Measurements from ENCODE around the gene TMEM52. TPM values are rescaled to one million over a fixed set of nuclear protein-coding genes. Genes with fewer than 3 reads are reported as not detected.

TMEM52 gene
- total RNA-seq, 1 donor from 2014 or later, result not detected

- no peak for TF ChIP-seq CTCF (IDR thresholded peaks at IDR 0.05)
- DNase-seq (ENCODE audit: extremely low spot score, unreplicated experiment), result no peak
- H3K4me1 Mint-ChIP-seq (ENCODE audit: unreplicated experiment), result no peaks in the 10 kb centered on the region
- H3K27ac Mint-ChIP-seq (ENCODE audit: unreplicated experiment), result no peak overlapping the region
- H3K27me3 Mint-ChIP-seq (ENCODE audit: unreplicated experiment), result no peaks in the 10 kb centered on the region
- no peaks in the 10 kb centered on the region for H3K36me3 Mint-ChIP-seq (ENCODE audit: unreplicated experiment)
- H3K4me3 Mint-ChIP-seq (ENCODE audit: unreplicated experiment), result no peak overlapping the region
- no peaks in the 10 kb centered on the region for H3K9me3 Mint-ChIP-seq (ENCODE audit: unreplicated experiment)
Measured at GRCh38 chr1:1929639-1930545, 10.8 kb upstream of the TMEM52 start.

DNA sequence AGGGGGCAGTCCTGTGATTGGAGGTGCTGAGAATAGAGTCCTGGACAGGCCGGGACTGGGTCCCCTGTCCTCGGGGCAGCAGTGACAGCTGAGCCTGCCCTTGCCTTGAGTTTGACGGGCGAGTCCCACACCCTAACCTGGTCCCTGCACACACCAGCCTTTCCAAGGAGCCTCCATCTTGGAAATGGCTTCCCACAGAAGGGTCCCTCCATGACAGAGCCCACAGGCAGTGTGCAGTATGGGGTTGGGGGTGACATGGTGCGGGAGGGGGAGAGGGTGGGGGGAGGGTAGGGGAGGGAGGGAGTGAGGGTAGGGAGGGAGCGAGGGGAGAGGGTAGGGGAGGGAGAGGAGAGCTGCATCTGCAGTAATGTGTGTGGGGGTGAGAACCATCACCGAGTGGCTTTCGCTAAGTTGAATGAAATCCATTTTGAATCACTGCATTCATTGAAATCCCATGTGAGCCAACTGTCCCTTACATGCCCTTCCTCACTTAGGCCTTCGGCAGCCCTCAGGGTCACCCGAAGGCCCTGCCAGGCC, 10.1 kb upstream of the TMEM52 start:
- Mint-ChIP-seq H3K4me1 (ENCODE audit: unreplicated experiment) (no peaks in the 10 kb centered on the region), H3K4me3 (ENCODE audit: unreplicated experiment) (no peak overlapping the region), H3K36me3 (ENCODE audit: unreplicated experiment) (no peaks in the 10 kb centered on the region), H3K9me3 (ENCODE audit: unreplicated experiment) (no peaks in the 10 kb centered on the region), H3K27ac (ENCODE audit: unreplicated experiment) (no peak overlapping the region), H3K27me3 (ENCODE audit: unreplicated experiment) (no peaks in the 10 kb centered on the region)
- TF ChIP-seq CTCF (IDR thresholded peaks at IDR 0.05), result no peak
- no peak for DNase-seq (ENCODE audit: extremely low spot score, unreplicated experiment)

GRCh38 chr1:1928231-1929101, 9.4 kb upstream of the TMEM52 start:
- no peak for DNase-seq (ENCODE audit: extremely low spot score, unreplicated experiment)
- Mint-ChIP-seq H3K4me3 (ENCODE audit: unreplicated experiment) (no peak overlapping the region), H3K4me1 (ENCODE audit: unreplicated experiment) (no peaks in the 10 kb centered on the region), H3K36me3 (ENCODE audit: unreplicated experiment) (no peaks in the 10 kb centered on the region), H3K27me3 (ENCODE audit: unreplicated experiment) (no peaks in the 10 kb centered on the region), H3K9me3 (ENCODE audit: unreplicated experiment) (no peaks in the 10 kb centered on the region), H3K27ac (ENCODE audit: unreplicated experiment) (no peak overlapping the region)
- no peak for TF ChIP-seq CTCF (IDR thresholded peaks at IDR 0.05)

DNA sequence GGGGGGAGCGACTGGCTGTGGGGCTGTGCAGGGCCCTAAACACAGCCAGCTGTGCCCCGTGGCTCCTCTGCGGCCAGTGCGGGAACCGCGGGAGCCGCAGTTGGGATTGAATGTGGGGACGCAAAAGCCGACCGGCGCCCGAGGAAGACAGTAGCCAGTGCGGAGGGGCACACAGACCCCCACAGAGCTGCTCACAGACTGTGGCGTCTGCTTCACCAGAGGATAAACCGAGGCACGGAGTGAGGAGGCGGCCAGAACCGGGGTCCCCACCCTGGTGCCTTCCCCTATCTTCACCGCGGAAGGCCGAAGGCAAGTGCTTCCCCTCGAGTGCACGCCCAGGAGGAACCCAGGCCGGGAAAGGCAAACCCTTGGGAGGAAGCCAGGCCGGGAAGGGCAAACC, 8.7 kb upstream of the TMEM52 start:
- no peaks in the 10 kb centered on the region for H3K9me3 Mint-ChIP-seq (ENCODE audit: unreplicated experiment)
- H3K27me3 Mint-ChIP-seq (ENCODE audit: unreplicated experiment), result no peaks in the 10 kb centered on the region
- no peak overlapping the region for H3K27ac Mint-ChIP-seq (ENCODE audit: unreplicated experiment)
- H3K4me1 Mint-ChIP-seq (ENCODE audit: unreplicated experiment), result no peaks in the 10 kb centered on the region
- DNase-seq (ENCODE audit: extremely low spot score, unreplicated experiment), result no peak
- TF ChIP-seq CTCF (IDR thresholded peaks at IDR 0.05), result no peak
- H3K36me3 Mint-ChIP-seq (ENCODE audit: unreplicated experiment), result no peaks in the 10 kb centered on the region
- no peak overlapping the region for H3K4me3 Mint-ChIP-seq (ENCODE audit: unreplicated experiment)

All from osteocyte (in vitro differentiated cells).